IPS-NIHi11 (cell line): ENCODE measurements around the gene ASTE1.
"Not testable (repeated sequence)": the region's sequence is repeated elsewhere in the genome, so short reads cannot be mapped to it uniquely, and the experiment has no call there.

Source experiments
- DNase-seq: peaks from one replicate; pipeline ENCODE4 v3.0.0; 2012; ENCODE audit warnings: mixed read lengths, low spot score

ASTE1 gene

DNA sequence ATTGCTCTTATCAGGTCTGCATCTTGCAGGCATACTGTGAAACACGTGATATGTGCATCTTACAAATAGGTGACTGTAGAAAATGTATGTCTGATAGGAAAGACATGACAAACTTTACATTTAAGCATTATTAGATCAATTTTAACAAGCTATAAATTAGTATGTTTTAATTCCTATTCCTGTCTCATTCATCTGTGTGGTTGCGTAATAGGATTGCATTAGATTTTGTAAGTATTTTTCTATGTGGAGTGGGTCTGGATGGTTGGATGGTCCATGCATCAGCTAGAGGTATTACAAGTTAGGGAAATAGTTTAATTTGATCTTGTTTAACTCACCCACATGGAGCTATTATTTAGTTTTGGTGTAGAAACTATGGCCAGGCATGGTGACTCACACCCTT is 18.8 kb downstream of the ASTE1 start:
- DNase-seq = no peak

- DNase-seq = no peak
These were observed 19.4 kb downstream of the ASTE1 start for GRCh38 chr3:131007256-131007655.

DNA sequence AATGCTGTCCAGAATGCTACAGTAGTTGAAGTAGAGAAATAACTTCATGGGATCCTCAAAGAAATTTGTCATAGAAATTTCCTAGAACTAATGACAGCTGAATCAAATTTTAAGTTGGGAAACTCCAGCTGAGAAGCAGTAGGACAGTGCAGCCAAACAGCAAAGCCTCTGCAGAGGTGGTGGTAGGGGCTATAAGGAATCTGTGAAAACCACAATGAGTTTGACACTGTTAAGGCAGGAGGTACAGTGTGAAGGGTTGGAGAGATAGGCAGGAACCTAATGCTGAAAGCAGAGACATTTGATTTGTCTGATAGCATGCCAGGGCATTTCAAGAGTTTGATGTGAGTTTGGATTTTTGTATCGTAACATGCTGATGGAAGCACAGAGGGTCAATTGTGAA is 22.0 kb downstream of the ASTE1 start:
- DNase-seq = no peak

DNA sequence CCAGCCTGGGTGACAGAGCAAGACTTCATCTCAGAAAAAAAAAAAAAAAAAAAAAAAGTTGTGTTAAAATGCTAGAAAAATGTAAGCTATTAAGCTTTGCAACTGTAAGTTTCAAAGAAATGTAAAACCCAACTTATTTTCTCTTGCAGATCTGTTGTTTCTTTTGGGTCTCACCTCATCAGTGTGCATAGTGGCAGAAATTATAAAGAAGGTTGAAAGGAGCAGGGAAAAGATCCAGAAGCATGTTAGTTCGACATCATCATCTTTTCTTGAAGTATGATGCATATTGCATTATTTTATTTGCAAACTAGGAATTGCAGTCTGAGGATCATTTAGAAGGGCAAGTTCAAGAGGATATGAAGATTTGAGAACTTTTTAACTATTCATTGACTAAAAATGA is 25.6 kb downstream of the ASTE1 start:
- DNase-seq = no peak

DNA sequence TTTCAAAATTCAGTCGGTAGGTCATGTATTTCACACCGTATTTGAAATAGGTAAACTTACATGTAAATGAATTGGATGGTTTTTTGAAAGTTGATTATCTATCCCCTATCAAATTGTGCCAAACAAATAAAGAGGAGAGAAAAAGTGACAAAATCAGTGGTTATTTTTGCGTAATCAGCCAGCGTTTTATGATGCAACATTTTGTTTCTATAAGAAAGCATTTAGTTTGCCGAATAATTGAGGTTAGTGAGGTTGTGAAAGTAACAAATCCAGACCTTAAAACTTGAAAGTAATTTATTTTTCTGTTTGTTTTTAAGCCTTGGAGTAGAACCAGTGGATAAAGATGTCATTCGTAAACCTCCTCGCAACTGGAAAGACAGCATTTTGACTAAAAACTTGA is 29.3 kb downstream of the ASTE1 start:
- DNase-seq = no peak

- no peak for DNase-seq
These were observed 34.3 kb downstream of the ASTE1 start for GRCh38 chr3:130992344-130992743.

DNA sequence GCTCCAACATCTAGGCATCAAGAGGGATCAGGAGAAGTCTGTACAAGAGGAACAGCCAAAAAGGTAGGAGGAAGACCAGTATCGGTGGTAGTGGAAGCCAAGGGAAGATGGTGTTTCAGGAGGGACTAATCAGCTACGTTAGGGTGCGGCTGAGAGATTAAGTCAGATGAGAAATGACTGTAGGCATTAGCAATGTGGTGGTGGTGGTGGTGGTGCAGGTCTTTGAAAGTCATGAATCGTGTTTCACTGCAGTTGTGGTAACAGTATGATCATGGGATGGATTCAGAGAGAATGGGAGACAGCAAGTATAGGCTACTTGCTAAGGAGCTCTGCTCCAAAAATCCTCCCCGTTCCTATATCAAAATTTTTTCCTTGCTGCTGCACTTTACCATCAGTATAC is 35.5 kb downstream of the ASTE1 start:
- no peak for DNase-seq

DNA sequence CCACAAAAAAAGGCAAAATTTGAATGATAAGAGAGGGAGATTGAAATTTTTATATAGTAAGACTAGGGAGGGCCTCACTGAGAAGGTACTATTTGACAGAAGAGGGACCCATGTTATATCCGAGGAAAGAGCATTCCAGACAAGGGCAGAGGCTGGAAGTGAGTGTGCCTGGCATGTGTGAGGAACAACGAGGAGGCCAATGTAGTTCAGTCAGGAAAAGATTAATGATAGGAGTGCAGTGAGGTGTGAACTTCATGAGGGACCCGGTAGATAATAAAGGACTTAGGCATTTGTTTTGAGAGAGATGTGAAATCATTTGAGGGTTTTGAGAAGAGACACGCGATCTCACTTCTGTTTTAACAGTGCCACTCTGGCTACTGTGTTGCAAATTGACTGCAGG is 36.3 kb downstream of the ASTE1 start:
- no peak for DNase-seq

- no peak for DNase-seq
These were observed 45.2 kb downstream of the ASTE1 start for GRCh38 chr3:130981469-130981868.

GRCh38 chr3:130979117-130979516 is 47.5 kb downstream of the ASTE1 start:
- no peak for DNase-seq

GRCh38 chr3:130976706-130977105 is 49.9 kb downstream of the ASTE1 start:
- DNase-seq = no peak

DNA sequence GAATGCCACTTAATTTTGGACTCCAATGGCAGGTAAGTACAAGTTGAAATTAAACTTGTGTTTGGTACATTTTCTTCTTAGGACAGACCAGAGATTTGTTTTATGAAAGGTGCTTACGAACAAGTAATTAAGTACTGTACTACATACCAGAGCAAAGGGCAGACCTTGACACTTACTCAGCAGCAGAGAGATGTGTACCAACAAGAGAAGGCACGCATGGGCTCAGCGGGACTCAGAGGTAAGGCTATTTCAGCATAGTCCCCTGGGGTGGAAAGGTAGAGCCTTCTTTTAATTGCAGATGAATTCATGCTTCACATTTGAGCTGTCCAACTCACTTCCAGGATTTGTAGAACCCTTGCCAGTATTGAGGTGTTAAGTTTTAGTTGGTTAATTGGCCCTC is 51.4 kb downstream of the ASTE1 start:
- peak; percentile 5 for DNase-seq

DNA sequence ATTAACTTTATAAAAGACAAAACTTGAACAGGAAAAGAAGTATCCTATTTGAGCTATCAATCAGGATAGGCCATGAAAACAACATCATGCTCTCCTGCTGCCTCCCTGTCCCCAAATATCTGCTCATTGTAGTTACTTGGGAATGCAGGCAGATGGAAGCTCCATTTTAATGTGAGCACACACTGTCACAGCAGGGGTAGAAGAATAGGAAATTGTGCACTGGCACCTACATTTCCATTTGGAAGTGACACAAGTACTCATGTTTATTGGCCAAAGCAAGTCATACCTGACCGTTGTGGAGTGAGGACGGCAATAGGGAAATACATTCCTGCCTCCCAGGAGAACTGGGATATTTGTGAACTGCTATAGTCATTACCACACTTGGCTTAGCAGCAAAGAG is 52.4 kb downstream of the ASTE1 start:
- DNase-seq = no peak

- no peak for DNase-seq
These were observed 53.2 kb downstream of the ASTE1 start for GRCh38 chr3:130973406-130973805.

- not testable (repeated sequence) for DNase-seq
These were observed 54.0 kb downstream of the ASTE1 start for GRCh38 chr3:130972592-130972991.

DNA sequence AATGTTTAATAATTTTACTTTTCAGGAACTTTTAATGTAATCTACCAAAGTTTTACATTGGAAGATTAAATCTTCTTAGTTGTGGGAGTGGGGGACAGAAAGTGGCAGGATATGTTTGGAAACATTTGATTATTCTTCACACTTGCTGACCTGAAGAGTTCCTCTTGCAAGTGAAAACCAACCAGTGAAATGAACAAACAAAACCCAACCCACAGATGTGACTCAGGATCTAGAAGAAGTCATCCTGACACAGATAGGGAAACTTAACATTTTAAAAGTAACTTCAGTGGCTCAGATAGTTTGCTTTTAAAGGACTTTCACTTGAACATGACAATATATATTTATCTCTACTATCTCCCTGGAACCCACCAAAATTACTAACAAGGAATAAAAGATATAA is 55.4 kb downstream of the ASTE1 start:
- DNase-seq = no peak

- DNase-seq = no peak
These were observed 57.0 kb downstream of the ASTE1 start for GRCh38 chr3:130969621-130970020.

GRCh38 chr3:130968221-130968620 is 58.4 kb downstream of the ASTE1 start:
- no peak for DNase-seq

GRCh38 chr3:130967281-130967680 is 59.3 kb downstream of the ASTE1 start:
- no peak for DNase-seq

- peak; percentile 12 for DNase-seq
These were observed 62.7 kb downstream of the ASTE1 start for GRCh38 chr3:130963878-130964277.
